ENCODE data around the gene MROH7.

GRCh38 chr1:54601730-54602129 lies 39.9 kb upstream of the MROH7 start:
- TF ChIP-seq CTCF (IDR thresholded peaks at IDR 0.05) (no peak), EP300 (IDR thresholded peaks at IDR 0.05) (no peak), POLR2AphosphoS5 (IDR thresholded peaks at IDR 0.05) (no peak)

All from esophagus muscularis mucosa (tissue), 4 donors.